Ishikawa (cell line): ENCODE measurements around the gene SPNS3.

Source experiments
- CEBPB ChIP-seq: IDR thresholded peaks from 2 replicates; pipeline ENCODE4 v1.6.1; 2012
- CREB1 ChIP-seq: IDR thresholded peaks from 2 replicates; pipeline ENCODE4 v1.6.1; 2012; ENCODE audit warnings: low read depth
- EGR1 ChIP-seq: IDR thresholded peaks from 2 replicates; pipeline ENCODE4 v1.6.1; 2012
- EP300 ChIP-seq: IDR thresholded peaks from 2 replicates; pipeline ENCODE4 v1.6.1; 2012; ENCODE audit warnings: borderline replicate concordance
- FOXM1 ChIP-seq: IDR thresholded peaks from 2 replicates; pipeline ENCODE4 v1.6.1; 2012; ENCODE audit warnings: low read depth, borderline replicate concordance
- NFIC ChIP-seq: IDR thresholded peaks from 2 replicates; pipeline ENCODE4 v1.6.1; 2012
- RAD21 ChIP-seq: IDR thresholded peaks from 2 replicates; pipeline ENCODE4 v1.6.1; 2012; ENCODE audit warnings: low read depth
- TAF1 ChIP-seq: IDR thresholded peaks from 2 replicates; pipeline ENCODE4 v1.6.1; 2012; ENCODE audit warnings: low read depth, mild to moderate bottlenecking
- TCF12 ChIP-seq: IDR thresholded peaks from 2 replicates; pipeline ENCODE4 v1.6.1; 2012; ENCODE audit warnings: low read depth
- TEAD4 ChIP-seq: IDR thresholded peaks from 2 replicates; pipeline ENCODE4 v1.6.1; 2012
- YY1 ChIP-seq: IDR thresholded peaks from 2 replicates; pipeline ENCODE4 v1.6.1; 2012; ENCODE audit warnings: low read depth
- ZBTB7A ChIP-seq: IDR thresholded peaks from 2 replicates; pipeline ENCODE4 v1.6.1; 2012; ENCODE audit warnings: low read depth
- TF ChIP-seq, protein P1 (sequence below): IDR thresholded peaks from 2 replicates; pipeline ENCODE4 v1.6.1; 2012; ENCODE audit warnings: low read depth, mild to moderate bottlenecking
- TF ChIP-seq, protein P2 (sequence below): IDR thresholded peaks from 2 replicates; pipeline ENCODE4 v1.6.1; 2012
- TF ChIP-seq, protein P3 (sequence below): IDR thresholded peaks from 2 replicates; pipeline ENCODE4 v1.6.1; 2012

Gene SPNS3

DNA sequence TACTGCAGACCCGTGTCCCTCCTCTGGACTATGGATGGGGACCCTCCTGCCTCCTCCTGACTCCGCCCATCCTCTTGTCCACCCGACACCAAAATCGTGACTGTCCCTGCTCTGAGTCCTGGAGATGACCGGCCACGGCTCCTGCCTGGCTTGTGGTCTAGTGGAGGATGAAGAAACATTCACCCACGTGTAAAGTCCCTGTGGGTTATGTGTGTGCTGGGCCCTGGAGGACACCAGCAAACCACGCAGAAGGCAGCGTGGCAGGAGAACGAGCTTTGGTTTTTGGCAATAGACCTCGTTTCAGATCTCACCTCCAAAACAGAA, 76.8 kb downstream of the SPNS3 start:
- TF ChIP-seq TCF12 (no peak), CREB1 (no peak), TAF1 (no peak), TEAD4 (no peak), FOXM1 (no peak), EP300 (no peak), YY1 (no peak), NFIC (no peak), CEBPB (no peak), EGR1 (no peak)
- TF ChIP-seq, protein P1, sequence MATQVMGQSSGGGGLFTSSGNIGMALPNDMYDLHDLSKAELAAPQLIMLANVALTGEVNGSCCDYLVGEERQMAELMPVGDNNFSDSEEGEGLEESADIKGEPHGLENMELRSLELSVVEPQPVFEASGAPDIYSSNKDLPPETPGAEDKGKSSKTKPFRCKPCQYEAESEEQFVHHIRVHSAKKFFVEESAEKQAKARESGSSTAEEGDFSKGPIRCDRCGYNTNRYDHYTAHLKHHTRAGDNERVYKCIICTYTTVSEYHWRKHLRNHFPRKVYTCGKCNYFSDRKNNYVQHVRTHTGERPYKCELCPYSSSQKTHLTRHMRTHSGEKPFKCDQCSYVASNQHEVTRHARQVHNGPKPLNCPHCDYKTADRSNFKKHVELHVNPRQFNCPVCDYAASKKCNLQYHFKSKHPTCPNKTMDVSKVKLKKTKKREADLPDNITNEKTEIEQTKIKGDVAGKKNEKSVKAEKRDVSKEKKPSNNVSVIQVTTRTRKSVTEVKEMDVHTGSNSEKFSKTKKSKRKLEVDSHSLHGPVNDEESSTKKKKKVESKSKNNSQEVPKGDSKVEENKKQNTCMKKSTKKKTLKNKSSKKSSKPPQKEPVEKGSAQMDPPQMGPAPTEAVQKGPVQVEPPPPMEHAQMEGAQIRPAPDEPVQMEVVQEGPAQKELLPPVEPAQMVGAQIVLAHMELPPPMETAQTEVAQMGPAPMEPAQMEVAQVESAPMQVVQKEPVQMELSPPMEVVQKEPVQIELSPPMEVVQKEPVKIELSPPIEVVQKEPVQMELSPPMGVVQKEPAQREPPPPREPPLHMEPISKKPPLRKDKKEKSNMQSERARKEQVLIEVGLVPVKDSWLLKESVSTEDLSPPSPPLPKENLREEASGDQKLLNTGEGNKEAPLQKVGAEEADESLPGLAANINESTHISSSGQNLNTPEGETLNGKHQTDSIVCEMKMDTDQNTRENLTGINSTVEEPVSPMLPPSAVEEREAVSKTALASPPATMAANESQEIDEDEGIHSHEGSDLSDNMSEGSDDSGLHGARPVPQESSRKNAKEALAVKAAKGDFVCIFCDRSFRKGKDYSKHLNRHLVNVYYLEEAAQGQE: no peak
- TF ChIP-seq, protein P2, sequence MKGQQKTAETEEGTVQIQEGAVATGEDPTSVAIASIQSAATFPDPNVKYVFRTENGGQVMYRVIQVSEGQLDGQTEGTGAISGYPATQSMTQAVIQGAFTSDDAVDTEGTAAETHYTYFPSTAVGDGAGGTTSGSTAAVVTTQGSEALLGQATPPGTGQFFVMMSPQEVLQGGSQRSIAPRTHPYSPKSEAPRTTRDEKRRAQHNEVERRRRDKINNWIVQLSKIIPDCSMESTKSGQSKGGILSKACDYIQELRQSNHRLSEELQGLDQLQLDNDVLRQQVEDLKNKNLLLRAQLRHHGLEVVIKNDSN: no peak
- TF ChIP-seq, protein P3, sequence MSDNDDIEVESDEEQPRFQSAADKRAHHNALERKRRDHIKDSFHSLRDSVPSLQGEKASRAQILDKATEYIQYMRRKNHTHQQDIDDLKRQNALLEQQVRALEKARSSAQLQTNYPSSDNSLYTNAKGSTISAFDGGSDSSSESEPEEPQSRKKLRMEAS: no peak

DNA sequence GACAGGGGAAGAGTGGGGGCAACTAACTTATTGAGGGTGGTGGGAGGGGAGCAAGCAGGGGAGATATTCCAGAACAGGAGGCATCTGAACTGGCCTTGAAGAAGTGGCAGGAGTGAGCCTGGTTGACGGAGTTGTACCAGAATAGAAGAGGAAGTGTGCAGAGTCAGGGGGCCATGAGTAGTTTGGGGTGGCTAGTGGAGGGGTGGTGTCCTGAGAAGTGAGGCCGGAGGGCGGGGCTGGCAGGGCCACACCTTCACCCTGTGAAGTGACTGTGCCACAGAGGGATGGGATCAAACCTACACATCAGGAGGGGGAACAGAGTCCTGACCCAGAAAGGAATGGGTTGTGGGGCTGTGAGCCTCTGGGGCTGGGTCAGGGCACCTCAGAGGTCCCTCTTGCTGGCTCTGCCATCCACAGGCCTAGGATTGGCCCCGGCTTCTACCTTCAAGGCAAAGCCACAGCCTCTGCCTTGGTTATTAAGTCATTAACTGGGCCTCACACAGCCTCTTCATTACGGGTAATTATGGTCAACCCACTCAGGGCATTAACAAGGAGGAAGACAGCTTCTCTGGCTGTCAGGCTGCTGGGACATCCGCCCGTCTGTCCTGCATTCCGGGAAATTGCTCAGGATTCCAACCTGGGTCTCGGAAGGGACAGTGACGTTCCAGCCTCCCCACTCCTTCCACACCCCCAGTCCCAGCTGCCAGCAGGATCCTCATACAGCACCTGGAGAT, 77.6 kb downstream of the SPNS3 start:
- TF ChIP-seq FOXM1: no peak
- TF ChIP-seq EGR1: no peak
- no peak for TF ChIP-seq CREB1
- no peak for TF ChIP-seq TEAD4
- TF ChIP-seq YY1: no peak
- no peak for TF ChIP-seq EP300
- TF ChIP-seq, protein P3: no peak
- TF ChIP-seq TCF12: no peak
- TF ChIP-seq CEBPB: no peak

DNA sequence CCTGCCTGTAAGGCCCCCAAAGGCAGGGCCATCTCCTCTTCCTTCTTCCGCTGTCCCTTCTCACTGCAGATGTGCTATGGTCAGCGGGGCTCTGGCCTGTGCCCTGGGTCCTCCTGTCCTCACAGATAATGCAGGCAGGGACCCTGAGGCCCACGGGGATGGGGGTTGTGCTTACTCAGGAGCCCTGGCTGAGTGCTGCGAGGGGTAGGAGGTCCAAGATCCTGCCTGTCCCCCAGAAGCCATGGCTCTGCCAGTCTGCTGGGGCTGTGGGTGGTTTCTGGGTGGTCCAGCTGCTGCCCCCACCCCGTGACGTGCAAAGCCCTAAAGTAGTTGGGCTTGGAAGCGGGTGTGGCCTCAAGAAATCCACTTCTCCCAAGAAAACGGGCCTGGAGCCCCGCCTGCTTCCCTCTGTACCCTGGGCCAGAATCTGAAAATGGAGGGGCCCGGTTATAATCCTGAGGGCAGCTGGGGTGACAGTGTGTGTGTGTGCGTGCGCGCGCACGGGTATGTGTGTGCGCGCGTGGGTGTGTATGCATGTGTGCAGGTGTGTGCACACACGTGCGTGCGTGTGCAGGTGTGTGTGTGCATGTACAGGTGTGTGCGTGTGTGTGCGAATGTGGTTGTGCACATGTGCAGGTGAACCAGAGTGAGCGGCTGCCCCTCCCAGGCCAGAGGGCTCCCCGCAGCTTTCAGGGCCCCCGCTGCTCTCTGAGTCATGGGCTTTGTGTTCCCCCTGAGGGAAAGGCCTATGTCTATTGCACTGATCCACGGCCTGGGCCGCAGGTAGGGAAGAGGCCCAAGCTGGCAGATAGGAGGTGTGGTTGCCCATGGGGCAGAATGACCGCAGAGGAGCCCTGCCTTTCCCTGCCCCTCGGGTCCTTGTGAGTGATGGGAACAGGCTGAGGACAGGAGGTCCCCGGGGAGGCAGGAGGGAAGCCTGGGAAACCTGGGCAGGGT, 78.7 kb downstream of the SPNS3 start:
- no peak for TF ChIP-seq NFIC
- no peak for TF ChIP-seq CREB1
- no peak for TF ChIP-seq EGR1
- TF ChIP-seq, protein P2: no peak
- TF ChIP-seq FOXM1: no peak
- TF ChIP-seq, protein P3: no peak
- no peak for TF ChIP-seq TCF12
- TF ChIP-seq ZBTB7A: no peak
- TF ChIP-seq RAD21: no peak
- TF ChIP-seq YY1: no peak
- TF ChIP-seq, protein P1: no peak
- TF ChIP-seq TAF1: no peak
- TF ChIP-seq TEAD4: no peak
- TF ChIP-seq CEBPB: no peak
- TF ChIP-seq EP300: no peak

DNA sequence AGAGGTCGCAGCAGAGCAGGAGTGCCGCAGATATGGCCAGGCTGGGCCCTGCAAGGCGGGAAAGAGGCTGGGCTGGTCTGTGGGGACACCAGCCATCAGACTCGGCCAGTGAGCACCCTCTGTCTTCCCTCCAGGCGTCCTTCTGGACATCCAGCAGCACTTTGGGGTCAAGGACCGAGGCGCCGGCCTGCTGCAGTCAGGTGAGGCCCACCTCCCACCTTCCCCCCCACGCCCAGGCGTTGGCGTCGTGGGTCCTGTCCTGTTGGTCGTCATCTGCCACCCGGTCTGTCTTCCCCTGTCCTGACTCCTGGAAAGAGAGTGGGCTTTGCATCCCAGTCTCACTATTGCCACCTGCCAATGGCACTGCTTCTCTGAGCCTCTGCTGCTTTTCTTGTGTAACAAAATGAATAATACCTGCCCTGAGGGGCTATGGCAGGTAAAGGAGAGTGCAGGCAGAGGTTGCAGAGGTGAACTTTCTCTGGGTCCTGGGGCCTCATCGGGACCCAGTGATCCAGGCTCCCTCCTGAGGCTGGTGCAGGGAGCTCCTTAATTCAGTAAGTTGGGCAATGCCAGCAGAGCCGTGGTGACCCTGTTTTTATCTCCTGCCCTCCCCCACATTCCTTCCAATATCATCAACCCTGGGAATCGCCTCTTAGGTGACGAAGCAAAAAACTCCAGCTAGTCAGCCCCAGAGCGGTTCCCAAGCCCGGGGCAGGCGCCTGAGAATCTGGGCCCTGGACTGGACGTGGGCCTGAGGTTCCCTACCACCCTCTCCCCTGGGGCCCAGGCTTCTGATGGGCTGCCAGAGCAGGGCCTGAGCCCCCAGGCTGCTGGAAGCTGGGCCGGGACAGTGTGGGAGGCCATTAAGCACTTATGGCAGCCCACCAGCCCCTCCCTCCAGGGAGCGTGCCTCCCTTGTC, 79.6 kb downstream of the SPNS3 start:
- TF ChIP-seq FOXM1 (no peak), EGR1 (no peak), NFIC (no peak), CEBPB (no peak), RAD21 (0 out of 2 replicates have a peak, but pooled peaks have one; percentile 17), YY1 (no peak)
